Activated naive CD4-positive, alpha-beta T cell (primary cell): ENCODE results near the gene MECP2.

Experiments used
- DNase-seq, 4 experiments: peaks; one replicate each; lab custom pipeline; 2025; lab: John Stamatoyannopoulos, UW

The MECP2 gene

GRCh38 chrX:154061801-154062200 lies 35.7 kb downstream of the MECP2 start:
- DNase-seq, result no peak

DNA sequence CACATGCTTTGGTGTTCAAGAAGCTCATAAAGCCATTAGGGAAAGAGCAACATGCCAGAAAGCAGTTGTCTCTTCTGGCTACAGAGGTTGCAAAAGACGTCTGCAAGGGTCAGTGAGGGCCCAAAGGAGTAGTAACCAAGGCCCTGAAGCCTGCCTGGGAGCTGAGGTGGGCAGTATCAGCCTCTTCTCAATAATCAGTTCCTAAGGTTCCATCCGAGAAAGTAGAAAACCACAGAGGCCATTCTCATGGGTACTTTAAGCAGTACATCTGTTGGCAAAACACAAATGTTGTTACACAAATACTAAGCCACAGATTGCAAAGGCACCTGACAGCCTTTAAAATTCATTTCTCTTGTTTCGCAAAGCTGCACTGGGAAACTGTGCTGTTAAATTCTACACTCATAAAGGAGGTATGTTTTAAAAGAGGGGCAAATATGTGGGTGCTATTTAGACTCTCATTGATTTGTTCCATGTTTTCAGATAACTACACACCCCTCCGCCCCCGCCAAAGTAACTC lies 37.7 kb downstream of the MECP2 start:
- no peak for DNase-seq

DNA sequence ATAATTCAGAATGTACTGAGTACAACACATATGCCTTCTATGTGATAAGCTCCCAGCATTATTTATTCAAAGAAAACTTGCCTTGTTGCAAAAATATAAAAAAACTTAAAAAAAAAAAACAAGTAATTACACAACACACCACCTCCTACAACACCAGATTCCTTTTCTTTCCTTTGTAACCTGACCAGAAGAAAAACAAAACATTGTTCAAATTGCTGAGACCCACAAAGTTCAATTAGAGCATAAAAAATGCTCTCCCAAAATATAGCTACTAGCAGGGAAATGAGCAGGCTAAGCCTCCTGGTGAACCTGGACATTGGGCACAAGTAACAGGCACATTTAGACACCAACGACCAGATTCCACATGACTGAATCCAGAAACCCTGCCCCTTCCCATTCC lies 38.3 kb downstream of the MECP2 start:
- DNase-seq, result no peak

- DNase-seq, result no peak
These were observed 39.1 kb downstream of the MECP2 start for GRCh38 chrX:154058214-154058997.

DNA sequence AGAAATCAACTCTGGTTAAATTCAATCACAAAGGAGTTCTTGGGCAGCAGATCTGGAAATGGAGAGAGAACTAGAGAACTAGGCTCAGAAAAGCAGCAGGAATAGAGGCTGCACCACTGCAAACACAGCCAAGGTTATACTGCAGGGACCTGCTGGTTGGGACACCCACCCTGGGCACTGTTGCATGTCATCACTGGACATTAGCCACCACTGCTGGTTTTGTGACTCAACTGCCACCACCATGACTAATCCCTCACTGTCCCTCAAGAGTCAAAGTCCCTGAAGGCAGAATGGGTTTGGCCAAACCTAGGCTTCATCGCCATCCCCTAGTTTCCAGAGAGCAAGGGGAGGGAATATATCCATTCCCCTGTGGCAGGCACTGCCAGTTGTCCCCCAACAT lies 39.7 kb downstream of the MECP2 start:
- DNase-seq, result no peak

DNA sequence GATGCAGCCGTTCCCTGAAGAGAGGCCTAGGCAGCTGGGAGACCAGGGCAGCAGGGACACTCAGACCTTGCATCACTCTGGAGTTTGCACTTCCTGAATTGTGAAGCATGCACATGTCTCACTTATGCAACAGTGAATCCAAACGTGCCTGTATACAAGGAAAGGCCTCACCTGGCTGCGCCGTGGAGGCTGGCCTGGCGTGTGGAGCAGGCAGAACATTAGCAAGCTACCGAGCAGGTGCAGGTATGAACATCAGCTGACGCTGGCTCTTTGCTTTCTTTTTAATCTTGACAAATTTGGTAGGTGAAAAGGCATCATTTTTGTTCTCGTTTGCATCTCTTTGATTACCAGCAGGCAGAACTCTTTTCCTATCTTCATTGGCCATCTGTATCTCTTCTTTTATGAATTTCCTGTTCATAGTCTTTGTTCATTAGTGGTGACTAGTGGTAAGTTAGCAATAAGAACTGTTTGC lies 40.7 kb downstream of the MECP2 start:
- DNase-seq, result no peak

GRCh38 chrX:154051201-154051810 lies 46.2 kb downstream of the MECP2 start:
- DNase-seq, result peak; percentile 5 to 58 (median 43)

DNA sequence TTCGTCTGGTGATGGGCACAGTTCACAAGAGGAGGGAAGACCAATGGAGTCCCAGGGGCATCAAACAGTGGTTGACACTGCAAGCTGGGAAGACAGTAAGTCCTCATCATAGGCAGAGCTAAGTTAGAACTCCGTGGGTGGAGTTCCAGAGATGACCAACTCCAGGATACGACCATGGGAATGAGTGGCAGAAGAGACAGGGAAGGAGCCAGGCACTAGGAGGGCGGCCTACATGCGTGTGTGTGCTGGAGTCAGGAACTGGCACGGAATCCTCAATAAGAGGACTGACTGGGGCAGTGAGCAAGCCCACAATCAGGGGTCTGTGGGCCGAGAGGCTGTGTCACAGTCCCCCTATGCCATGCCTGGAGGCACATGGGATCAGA lies 47.4 kb downstream of the MECP2 start:
- no peak for DNase-seq

GRCh38 chrX:154049209-154050112 lies 48.1 kb downstream of the MECP2 start:
- no peak for DNase-seq

DNA sequence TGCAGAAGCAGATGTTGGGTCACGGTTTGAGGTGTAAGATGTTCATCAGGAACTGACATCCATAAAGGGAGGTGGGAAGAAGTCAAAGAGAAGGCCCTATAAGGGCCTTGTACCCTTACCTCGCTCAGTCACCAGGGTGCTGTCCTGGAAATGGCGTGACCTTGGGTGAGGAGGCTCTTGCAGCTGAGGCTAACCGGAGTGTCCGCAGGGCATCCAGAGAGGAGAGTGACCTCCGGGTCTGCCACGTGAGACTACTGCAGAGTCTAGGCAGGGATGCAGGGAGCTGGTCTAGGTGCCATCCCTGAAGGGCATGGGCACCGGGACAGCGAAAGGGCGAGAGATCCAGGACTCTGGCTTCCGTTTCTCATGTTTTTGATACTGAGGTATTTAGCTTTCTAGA lies 49.1 kb downstream of the MECP2 start:
- DNase-seq, result no peak

DNA sequence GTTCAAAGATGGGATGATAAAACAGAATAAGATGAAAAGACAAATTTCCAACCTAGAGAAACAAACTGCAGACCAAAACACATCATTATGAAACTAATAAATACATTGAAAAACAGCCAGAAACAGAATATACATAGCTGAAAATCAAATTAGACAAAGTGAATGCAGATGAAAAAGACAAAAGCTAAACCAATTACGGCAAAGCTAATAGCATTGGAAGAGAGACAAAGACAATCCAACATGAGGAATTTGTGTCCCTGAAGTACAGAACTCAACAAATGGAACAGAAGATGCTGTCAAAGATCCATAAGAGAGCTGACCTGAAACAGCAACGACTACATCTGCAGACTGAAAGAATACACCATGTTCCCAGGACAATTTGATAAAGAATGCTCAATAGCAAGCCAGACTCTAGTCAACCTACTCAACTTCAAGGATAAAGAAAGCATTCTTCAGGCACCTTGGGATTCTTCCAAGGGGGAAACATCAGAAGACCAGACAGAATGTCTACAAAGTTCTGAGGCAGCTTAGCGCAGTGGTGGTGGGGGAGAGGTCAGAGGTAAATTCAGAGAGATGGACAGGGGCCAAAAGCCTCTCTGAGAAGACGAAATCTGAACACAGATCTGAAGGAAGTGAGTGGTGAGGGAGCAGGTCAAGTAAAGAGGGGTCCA lies 50.4 kb downstream of the MECP2 start:
- DNase-seq, result no peak

DNA sequence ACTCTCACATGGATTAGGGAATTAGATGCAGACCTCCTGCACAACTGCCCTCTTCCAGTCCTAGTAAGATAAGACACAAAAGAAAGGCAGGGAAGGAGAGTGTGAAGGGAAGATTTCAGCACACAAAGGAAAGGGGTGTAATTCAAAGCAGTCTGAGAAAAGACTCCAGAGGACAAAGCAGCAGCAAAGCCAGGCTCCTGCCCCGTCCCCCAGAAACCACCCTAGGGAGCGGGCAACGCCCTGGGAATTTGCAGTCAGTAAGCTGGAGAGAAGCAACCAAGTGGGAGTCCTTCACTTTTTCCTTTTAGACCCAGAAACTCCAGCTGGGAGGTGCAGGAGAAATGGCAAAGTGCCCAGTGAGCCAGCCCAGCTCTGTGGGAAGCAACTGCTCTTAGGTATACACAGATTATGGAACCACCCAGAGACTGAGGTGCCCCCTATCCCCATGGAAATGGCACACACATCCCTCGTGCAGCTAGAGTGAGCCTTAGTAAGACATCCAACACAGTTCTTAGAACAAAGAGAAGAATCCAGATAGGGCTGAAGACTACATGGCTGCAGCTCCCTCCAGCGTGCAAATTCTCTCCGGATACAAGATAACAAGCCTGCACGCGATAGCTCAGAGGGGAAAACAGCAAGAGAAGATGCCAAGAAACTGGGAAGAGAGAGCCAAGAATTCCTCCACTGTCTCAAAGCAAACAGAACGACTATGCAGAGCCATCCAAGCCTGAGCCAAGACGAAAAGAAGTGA lies 51.3 kb downstream of the MECP2 start:
- no peak for DNase-seq

- no peak for DNase-seq
These were observed 53.4 kb downstream of the MECP2 start for GRCh38 chrX:154044091-154044490.

- DNase-seq, result no peak
These were observed 54.3 kb downstream of the MECP2 start for GRCh38 chrX:154043003-154043763.

DNA sequence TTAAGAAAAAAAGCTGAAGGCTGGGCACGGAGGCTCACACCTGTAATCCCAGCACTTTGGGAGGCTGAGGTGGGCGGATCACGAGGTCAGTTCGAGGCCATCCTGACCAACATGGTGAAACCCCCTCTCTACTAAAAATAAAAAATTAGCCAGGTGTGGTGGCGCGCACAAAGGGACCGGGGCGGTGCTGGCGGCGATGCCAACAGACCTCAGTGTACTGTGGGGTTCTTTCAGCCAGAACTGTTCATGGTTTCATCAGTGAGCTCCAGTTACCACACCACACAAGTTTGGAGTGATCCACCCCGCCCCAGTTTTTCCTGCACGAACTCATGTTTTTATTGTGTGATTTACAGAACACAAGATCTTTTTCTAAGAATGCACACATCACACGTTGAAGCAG lies 56.7 kb downstream of the MECP2 start:
- DNase-seq, result no peak

GRCh38 chrX:154040307-154040756 lies 57.2 kb downstream of the MECP2 start:
- no peak for DNase-seq

DNA sequence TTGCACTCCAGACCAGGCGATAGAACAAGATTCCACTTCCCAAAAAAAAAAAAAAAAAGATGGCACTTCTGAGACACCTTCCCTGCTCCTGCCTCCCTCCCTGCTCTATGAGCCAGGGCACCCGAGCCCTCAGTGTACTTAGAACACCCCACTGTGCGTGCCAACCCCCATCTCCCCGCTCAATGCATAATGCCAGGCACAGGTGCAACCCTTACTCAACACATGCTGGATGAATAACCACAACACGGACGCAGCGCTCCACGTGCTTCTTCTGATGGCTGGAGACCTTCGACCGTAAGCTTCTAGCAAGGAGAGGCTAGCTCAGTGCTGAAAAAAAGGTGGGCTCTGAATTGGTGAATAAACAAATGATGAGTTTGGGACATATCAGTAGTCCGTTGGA lies 57.9 kb downstream of the MECP2 start:
- no peak for DNase-seq

- DNase-seq, result no peak
These were observed 58.9 kb downstream of the MECP2 start for GRCh38 chrX:154038656-154039055.

GRCh38 chrX:154037754-154038153 lies 59.8 kb downstream of the MECP2 start:
- DNase-seq, result no peak

GRCh38 chrX:154036513-154036912 lies 61.0 kb downstream of the MECP2 start:
- DNase-seq, result no peak
